GM18868 (cell line): ENCODE data around the gene OR1J4.

Source experiments
- ATAC-seq: cut with Tn5 transposase; IDR thresholded peaks from one replicate; pipeline ENCODE4 v1.9.1; 2021; ENCODE audit warnings: mild to moderate bottlenecking, moderate library complexity; ENCODE audit not compliant: unreplicated experiment

The OR1J4 gene

DNA sequence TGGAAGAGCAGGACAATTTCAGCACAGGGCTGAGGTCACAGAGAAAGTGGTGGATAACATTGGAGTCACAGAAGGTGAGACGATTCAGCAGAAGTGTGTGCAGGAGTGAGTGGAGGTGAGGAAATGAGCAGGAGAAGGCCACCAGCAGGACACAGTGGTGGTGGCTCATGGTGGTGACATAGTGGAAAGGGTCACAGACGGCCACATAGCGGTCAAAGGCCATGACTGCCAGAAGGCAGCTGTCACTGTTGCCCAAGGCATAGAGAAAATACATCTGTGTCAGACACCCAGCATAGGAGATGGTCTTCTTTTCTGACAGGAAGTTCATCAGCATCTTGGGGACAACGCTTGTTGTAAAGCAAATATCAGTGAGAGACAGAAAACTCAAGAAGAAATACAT is 49.0 kb downstream of the OR1J4 start:
- ATAC-seq = no peak
